ENCODE results near the gene RYR3. TPM values are rescaled to one million over a fixed set of nuclear protein-coding genes. Genes with fewer than 3 reads are reported as not detected.
A peak's percentile ranks its signal among the peaks of the same experiment; 100 is the strongest.

RYR3 gene
- polyA plus RNA-seq, 4 donors: 4.8 to 10.1 (median 7.1) TPM

DNA sequence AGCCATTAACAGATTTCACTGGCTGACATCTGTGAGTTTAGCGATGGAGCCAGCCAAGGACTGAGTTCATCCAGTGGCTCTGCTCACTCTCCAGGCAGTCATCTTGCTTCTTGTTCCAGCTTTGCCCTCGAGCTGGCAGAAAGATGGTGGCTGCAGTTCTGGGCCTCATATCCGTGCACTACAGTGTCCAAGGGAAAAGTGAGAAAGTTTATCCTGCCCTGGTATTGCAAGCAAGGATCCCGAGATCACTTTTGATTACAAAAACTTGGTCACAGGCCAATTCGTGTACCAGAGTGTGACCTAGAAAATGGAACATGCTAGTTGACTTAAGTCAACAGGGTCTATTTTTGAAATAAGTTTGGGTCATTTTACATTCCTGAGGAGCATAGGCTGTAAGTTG, 369.6 kb downstream of the RYR3 start:
- no peak for DNase-seq (ENCODE audit: low read depth in 4 of 4, low spot score in 3 of 4)

DNA sequence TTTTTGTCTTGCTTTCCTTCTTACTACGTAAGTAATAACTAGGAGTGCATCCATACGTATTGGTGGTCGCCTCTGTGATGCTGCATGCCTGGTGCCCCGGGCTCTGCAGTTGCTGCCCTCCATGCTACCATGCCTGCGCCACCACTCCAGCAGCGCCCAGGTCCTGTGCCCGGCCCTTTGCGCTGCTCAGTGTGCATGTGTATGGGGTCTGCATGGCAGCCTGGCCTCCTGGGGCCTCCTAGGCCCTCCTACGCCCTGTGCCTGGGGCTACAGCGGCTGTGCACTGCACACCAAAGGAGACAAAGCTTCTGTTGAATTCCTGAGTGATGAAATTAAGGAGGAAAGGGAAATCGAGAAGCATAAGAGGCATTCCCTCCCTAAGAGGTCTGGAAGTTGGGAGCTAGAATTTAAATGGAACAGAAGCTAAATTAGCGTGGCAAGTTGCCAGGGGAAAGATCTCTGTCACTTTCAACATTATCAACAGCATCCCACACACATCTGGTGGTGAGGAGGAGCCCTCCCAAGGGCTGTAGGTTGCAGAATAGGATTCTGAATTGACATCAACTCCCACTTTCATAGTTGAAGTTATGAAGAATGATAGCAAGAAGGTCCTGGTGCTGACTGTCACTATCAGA, 382.5 kb downstream of the RYR3 start:
- no peak for DNase-seq (ENCODE audit: low read depth in 4 of 4, low spot score in 3 of 4)

DNA sequence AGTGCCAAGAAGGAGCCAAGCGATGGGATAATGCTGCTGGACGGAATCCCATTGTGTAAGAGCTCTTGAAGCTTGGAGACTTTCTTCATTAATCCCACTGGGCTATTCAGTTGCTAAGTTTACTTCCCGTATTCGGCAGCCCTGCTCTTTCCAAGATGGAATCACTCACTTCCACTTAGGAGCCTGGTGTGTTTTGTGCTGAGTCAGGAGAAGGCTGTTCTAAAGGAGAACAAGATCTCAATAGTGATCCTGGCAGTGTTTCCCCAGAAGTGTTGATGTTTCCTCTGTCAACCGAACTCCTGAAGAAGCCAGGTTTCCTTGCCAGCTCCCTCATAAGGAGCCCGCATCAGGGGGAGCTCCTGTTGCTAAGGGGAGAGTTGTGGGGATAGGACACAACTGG, 387.4 kb downstream of the RYR3 start:
- no peak for DNase-seq (ENCODE audit: low read depth in 4 of 4, low spot score in 3 of 4)

DNA sequence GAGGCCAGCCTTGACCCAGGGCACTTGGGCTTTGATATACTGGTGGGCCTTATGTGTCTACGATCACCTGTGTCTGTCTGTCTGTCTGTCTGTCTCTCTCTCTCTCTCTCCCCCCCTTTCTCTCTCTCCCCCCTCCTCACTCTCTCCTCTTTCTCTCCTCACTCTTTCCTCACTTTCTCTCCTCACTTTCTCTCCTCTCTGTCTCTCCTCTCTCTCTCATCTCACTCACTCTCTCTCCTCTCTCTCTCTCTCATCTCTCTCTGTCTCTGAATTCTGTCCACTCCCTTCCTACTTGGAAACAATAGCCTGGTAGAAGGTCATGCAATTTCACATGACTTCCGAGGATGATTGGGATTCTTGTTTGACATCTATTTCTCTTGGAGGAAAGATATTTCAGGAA, 388.4 kb downstream of the RYR3 start:
- no peak for DNase-seq (ENCODE audit: low read depth in 4 of 4, low spot score in 3 of 4)

DNA sequence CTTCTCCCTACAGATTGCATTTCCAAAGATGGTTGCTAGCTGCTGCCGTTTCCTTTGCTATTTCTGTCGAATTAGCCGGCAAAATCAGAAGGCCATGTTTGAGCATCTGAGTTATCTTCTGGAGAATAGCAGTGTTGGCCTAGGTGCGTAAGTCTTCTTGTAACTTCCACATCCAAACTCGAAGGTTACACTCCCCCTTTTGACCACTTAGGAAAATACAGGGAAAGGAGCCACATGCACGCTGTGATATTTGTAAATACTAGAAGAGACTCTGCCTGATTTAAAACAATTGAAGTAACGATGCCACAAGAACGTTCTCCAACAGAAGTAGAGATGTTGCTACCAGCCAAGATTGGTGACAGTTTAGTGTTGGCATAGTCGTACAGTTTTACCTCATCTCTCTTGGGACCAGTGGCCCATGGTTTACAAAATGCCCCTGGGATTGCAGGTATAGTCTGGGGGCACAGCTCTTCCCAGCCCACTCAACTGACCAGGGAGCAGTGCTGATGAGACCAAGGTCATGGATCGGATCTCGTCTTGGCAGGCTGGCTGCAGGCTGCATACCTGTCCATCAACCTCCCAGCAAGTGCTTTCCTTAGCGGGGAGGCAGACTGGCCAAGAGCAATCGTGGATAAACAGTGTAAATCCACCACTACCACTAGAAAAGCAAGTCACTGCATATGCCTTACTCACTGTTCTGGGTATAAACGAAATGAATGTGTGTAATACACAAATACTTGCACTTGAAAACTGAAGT, 389.1 kb downstream of the RYR3 start:
- DNase-seq (ENCODE audit: low read depth in 4 of 4, low spot score in 3 of 4): no peak

DNA sequence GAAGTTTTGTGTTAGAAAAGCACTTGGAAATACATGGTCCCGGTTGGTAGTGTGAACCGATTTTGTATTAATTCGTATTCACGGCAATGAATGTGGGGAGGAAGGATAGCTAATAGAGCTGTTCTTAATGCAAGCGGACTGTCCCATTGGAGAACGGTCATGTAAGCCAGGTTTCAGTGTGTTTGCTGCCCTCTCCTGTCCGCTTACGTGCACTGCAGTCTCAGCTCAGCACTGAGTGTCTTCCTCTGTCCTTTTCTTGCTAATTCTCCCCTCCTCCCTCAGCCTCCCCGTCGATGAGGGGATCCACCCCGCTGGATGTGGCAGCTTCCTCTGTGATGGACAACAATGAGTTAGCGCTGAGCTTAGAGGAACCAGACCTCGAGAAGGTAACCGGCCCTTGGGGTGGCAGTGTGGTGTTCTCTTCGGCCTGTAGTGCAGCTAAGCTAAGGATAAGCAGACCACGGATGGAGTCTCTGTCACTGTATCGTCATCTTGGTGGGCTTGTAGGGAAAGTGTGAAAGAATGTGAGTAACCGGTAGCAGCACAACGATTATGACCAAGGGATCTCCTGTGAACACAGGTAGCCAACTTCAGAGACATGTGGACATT, 390.0 kb downstream of the RYR3 start:
- peak; percentile 60 to 72 (median 67) for DNase-seq (ENCODE audit: low read depth in 4 of 4, low spot score in 3 of 4)

DNA sequence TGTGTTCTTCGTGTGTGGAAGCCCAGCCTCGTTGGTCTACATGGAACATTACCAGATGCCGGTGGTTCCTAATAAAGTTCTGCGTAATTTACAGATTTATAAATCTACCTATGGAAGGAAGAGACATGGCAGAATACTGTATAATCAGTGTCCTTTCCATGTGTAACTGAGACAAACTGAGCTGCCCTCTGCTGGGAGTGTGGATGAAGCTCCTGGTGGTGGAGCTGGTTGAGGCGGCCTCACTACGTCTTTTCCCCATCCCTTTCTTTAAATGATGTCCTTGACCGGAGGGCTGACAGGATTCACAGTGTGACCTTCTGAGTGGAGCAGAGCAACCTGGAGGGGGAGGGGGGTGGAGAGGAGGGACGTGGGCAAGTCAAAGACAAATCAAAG, 390.5 kb downstream of the RYR3 start:
- no peak for DNase-seq (ENCODE audit: low read depth in 4 of 4, low spot score in 3 of 4)

DNA sequence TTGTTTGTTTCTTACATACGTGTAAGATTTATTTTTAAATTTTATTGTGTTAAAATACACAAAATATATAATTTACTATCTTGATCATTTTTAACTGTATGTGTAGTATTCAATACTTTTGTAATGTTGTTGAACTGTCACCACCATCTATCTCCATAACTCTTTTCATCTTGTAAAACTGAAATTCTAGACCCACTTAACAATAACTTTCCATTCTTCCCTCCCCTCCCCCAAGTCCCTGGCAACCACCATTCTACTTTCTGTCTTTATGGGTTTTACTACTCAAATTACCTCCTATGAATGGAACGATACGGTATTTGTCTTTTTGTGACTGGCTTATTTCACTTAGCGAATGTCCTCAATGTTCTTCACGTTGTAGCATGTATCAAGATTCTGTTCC, 395.4 kb downstream of the RYR3 start:
- no peak for DNase-seq (ENCODE audit: low read depth in 4 of 4, low spot score in 3 of 4)

DNA sequence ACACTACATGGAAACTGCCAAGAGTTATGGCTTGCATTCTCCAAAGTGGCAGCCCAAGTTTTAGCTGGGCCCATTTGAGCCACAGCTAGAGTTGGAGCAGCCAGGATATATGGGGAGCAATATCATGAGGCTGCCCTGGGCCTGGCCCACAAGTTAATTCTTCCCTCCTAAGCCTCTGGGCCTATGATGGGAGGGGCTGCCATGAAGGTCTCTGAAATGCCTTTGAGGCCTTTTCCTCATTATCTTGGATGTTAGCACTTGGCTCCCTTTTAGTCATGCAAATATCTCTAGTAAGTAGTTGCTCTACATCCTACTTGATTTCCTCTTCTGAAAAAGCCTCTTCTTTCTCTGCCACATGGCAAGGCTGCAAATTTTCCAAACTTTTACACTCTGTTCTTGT, 400.0 kb downstream of the RYR3 start:
- no peak for DNase-seq (ENCODE audit: low read depth in 4 of 4, low spot score in 3 of 4)

DNA sequence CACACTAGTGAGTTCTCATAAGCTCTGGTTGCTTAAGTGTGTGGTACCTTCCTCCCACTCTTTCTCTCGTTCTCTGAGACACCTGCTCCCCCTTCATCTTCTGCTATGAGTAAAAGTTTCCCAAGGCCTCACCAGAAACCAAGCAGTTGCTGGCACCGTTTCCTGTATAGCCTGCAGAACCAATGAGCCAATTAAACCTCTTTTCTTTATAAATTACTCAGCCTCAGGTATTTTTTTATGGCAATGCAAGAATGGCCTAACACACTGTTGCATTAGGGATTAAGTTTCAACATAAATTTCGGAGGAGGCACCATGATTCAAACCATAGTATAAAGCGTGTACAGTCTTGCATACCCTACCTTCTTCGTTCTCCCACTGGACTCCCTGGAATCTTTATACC, 405.3 kb downstream of the RYR3 start:
- DNase-seq (ENCODE audit: low read depth in 4 of 4, low spot score in 3 of 4): no peak

DNA sequence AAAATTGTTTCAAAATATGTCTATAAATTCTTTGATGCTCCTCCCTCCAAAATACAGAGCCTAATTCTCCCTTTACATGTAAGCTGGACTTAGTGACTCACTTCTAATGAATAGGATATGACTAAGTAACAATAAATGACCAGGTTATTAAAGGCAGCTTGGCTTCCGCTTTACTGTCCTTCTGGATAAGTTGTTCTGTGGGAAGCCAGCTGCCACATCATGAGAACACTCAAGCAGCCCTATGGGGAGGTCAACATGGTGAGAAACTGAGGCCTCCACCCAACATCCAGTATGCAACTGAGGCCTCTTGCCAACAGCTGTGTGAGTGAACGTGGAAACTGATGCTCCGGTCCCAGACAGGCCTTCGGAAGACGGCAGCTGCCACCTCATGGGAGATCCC, 410.2 kb downstream of the RYR3 start:
- DNase-seq (ENCODE audit: low read depth in 4 of 4, low spot score in 3 of 4): no peak

DNA sequence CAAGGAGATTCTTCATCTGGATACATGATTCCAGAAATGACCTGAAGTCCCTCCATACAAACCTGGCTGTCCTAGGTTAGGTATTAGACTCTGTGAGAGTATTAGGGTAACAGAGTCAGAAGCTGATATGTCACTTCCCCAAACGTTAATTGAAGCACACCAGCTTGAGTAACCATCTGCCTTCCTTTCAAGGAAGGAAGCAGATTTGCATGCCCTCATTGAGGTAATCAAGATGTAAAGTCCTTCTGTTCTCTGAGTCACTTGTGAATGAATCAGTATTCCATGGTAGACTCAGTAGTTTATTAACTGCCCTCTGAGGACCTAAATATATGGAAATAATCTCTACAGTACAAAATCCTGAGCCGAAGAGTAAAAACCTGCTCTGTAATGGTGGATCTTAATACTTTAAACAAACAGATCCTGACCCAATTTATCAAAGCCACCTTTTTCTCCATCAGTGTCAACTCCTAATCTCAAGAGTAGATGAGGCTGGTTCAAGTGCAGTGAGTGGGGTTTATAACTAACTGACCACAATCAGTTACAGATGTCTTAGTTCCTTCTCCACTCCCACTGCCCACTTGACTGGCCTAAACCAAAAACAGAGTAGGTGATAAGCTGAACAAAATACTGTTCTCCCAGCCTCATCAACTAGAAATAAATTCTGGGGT, 411.4 kb downstream of the RYR3 start:
- DNase-seq (ENCODE audit: low read depth in 4 of 4, low spot score in 3 of 4): no peak

DNA sequence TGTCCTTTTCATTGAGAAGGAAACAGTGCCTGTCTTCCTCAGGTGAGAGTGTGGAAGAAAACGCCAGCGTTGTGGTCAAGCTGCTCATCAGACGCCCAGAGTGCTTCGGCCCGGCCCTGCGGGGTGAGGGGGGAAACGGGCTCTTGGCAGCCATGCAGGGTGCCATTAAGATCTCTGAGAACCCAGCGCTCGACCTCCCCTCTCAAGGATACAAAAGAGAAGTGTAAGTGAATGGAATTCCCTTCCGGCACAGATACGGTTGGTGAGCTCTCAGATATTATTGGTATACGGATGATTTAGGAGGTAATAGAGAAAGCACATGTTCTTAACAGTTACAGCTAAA, 411.9 kb downstream of the RYR3 start:
- no peak for DNase-seq (ENCODE audit: low read depth in 4 of 4, low spot score in 3 of 4)

DNA sequence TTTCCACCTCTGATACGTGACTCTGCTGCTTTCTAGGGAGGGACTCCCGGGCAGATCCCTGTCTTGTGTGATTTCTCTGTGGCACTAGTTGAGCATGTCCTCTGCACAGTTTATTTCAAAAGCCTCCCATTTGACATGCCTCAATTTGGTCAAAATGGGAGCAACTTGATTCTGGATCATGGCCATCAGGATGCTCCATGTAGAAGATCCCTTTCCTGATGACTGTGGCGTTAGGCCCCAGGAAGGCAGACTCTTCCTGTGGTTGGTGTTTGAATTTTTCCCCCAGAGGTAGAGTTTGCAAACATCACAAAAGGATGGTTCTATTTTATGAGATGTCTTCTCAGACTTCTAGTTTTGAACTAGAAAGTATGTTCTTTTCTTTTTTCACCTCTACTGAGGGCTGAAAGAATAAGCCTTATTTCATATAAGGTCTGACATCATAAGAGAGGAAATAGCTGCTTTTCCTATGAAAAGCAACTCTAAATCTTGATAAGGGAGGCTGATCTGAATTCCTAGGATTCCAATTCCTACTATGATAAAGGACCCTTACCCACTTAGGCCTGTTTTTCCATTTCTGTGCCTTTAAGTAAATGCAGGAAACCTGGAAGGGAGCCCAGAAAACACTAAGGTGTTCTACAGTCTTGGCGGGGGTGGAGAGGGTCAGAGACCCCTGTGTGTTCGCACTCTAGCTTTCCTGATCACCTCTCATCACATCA, 413.7 kb downstream of the RYR3 start:
- no peak for DNase-seq (ENCODE audit: low read depth in 4 of 4, low spot score in 3 of 4)

DNA sequence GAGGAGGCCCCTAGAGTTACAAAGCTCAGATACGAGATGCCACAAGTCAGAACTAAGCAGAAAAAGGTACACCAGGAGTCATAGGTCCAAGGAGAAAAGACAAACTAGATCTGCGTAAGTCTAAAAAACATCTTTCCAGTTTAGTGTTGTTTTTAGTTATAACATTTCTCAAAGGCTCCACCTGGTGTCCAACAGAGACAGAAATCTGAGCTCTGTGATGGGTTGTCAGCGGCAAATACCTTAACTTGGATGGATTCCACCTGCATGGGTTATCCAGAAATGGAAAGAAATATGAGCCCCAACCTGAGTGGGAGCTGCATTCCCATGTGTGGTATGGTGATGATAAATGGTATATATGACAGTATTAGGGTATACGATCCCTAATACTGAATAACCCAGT, 418.9 kb downstream of the RYR3 start:
- peak in 2 of 4 donors; percentile 12 to 22 for DNase-seq (ENCODE audit: low read depth in 4 of 4, low spot score in 3 of 4)

DNA sequence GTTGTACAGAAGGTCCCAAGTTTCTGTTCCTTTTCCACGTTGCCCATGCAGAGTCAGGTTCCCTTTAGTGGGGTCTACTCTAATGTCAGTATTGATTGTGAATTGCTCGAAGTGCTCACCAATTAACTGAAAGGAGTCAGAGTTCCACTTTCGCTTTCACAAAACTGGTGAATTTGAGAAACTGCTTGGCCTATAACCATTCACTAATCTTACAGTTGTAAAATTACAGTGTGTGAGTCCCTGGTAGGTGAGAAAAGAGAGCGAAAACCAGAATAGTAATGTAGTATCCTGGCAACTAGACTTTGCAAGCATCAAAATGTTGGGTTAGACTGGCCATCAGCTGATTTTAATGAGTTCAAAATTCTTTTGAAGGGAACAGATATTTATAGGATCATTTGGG, 420.0 kb downstream of the RYR3 start:
- no peak for DNase-seq (ENCODE audit: low read depth in 4 of 4, low spot score in 3 of 4)

DNA sequence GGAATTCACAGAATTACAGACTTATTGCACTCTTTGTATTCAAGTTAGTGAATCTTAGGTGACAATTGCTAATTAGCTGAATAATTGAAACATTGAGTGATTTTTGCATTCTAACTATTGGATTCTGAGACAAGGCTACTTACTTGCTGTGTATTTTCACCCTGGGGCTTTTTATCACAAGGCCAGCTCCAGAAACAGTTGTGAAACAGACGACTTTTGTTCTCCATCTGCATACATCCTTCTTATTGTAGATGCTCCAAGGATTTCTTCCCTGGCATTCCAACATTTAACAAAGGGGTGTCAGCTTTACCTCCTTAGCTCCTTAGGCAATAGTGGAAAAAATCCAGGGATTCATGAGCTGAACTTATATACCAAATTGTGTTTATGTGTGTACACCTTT, 424.4 kb downstream of the RYR3 start:
- DNase-seq (ENCODE audit: low read depth in 4 of 4, low spot score in 3 of 4): no peak

DNA sequence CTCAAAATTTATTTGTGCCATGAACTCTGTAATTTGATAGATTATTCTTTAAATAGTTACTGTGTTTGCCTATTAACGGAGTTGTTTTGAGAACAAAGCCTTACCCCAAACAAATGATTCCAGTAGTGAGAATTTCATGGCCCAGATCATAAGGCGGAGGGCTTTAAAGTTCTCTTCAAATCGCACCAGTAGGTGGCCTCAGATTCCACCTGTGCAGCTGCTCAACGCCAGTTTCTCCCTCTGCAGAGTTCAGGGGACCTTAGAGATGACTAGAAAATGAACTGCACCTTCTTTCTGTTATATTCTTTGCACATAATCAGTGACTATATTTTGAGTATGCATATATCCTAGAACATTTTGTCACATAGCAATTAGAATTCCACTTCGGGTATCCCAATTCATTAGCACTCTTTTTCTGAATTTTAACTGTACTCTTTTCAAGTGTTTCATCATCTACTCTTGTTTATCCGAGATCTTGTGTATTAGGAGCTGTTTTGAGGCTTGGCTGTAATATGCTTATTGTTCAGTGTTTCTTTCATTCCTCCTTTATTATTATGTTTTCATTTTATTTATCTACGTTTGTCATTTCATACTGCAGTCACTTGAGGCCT, 425.0 kb downstream of the RYR3 start:
- DNase-seq (ENCODE audit: low read depth in 4 of 4, low spot score in 3 of 4): peak in 2 of 4 donors; percentile 13 to 27

DNA sequence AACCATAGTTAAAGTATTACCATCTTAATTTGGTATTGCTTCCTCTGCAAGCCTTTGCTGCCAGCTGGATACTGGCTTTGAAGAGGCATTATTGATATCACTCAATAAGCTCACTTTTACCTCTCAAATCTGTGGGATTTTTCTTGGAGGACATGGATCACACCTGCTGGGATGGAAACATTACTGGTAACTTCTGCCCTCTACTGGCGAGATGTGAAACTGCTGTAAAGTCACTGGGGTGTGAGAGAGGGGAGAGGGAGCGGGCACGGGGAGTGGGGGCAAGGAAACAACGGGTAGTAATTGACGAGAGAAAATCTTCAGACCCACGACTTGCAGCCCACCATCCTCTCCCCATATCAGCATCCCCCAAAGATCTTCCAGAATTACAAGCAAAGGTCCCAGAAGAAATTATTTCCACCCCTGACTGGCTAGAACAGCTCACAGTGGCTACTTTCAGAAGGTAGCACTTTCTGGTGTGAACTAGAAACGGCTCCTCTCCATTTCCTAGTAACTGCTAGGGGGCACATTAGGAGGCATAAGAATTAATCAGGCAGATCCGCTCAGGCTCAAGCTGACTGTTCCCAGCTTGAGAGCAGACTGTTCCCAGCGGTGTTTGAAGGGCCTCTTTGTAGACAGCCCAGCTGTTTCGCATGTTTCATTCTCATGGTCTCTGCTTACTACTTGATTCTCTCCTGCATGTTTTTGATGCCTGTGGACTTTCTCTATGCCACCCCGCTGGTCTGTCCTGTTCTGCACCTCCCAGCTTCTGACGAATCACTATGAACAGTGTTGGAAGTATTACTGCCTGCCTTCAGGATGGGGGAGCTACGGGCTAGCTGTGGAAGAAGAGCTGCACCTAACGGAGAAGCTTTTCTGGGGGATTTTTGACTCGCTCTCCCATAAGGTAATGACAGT, 427.2 kb downstream of the RYR3 start:
- peak in 3 of 4 donors; percentile 31 to 38 (median 36) for DNase-seq (ENCODE audit: low read depth in 4 of 4, low spot score in 3 of 4)

Measured in right renal pelvis (tissue), 4 donors.